Gastroesophageal sphincter (tissue), 4 donors: ENCODE results near the gene DND1. TPM values are rescaled to one million over a fixed set of nuclear protein-coding genes. Genes with fewer than 3 reads are reported as not detected.

Experiments used
- ATAC-seq: fragments of 150-250 bp; one replicate; pipeline ENCODE4 v1.9.1; 2016; ENCODE audit warnings: mild to moderate bottlenecking, moderate library complexity
- H3K27ac ChIP-seq, 4 donors: fragments of 200-600 bp; sonication (generic) in 3 of 4; 1 replicate in 3 of 4; 2 replicates in 1 of 4; pipeline ENCODE4 v1.5.1; 2016 to 2019
- H3K27me3 ChIP-seq: fragments of 200-600 bp; sonication (generic); one replicate; pipeline ENCODE4 v1.5.1; 2019
- H3K36me3 ChIP-seq, 2 donors: fragments of 200-600 bp; sonication (generic); one replicate each; pipeline ENCODE4 v1.5.1; 2019; ENCODE audit warnings: control low read depth in 1 of 2
- H3K4me1 ChIP-seq, 3 donors: fragments of 200-600 bp; sonication (generic); 1 replicate in 2 of 3; 2 replicates in 1 of 3; pipeline ENCODE4 v1.5.1; 2016 to 2019; ENCODE audit warnings: control low read depth in 2 of 3
- H3K4me3 ChIP-seq, 2 donors: fragments of 200-600 bp; sonication (generic); one replicate each; pipeline ENCODE4 v1.5.1; 2019; ENCODE audit warnings: mild to moderate bottlenecking in 1 of 2, moderate library complexity in 1 of 2
- H3K9me3 ChIP-seq, 3 donors: fragments of 200-600 bp; sonication (generic); one replicate each; pipeline ENCODE4 v1.5.1; 2017 to 2019; ENCODE audit warnings: control low read depth in 2 of 3
- CTCF ChIP-seq, 4 experiments: fragments of 200-600 bp in 2 of 4; fragments of 450-650 bp in 2 of 4; sonication (generic) in 1 of 4; IDR thresholded peaks; one replicate each; pipeline ENCODE4 v1.5.1; 2017 to 2019; ENCODE audit warnings: antibody characterized with exemption in 4 of 4, mild to moderate bottlenecking in 2 of 4, moderate library complexity in 2 of 4
- EP300 ChIP-seq: sonication (generic); formaldehyde crosslinking; IDR thresholded peaks from one replicate; pipeline ENCODE4 v1.6.1; 2017; ENCODE audit warnings: antibody characterized with exemption, mild to moderate bottlenecking
- POLR2A ChIP-seq, 2 donors: fragments of 450-650 bp; IDR thresholded peaks; one replicate each; pipeline ENCODE4 v1.6.1; 2017; ENCODE audit warnings: antibody characterized with exemption in 2 of 2, mild to moderate bottlenecking in 2 of 2, moderate library complexity in 1 of 2
- POLR2AphosphoS5 ChIP-seq: sonication (generic); formaldehyde crosslinking; IDR thresholded peaks from one replicate; pipeline ENCODE4 v1.6.1; 2017; ENCODE audit warnings: antibody characterized with exemption
- WGBS, 2 donors: methylation state at CpG; one replicate each; pipeline ENCODE4 v1.1.5; 2018; ENCODE audit warnings: low coverage in 1 of 2; 5-methylcytosine and 5-hydroxymethylcytosine counted together
- total RNA-seq, 4 donors: library from RNA; depleted of rRNA; stranded (reverse); fragments of >200 nt; gene quantifications; one replicate each; pipeline ENCODE4 v1.1.0, GENCODE V29; 2016

DND1 gene
- total RNA-seq, 4 donors from 2014 or later, result 0.19 to 0.67 (median 0.62) TPM; not detected in 1

- H3K4me3 ChIP-seq, result no peak overlapping the region
- H3K27me3 ChIP-seq, result no peaks in the 10 kb centered on the region
- H3K9me3 ChIP-seq, result no peaks in the 10 kb centered on the region
- ATAC-seq, result no peak
- peaks cover 2 to 47% (median 21%) of the 10 kb centered on the region in 3 donors for H3K4me1 ChIP-seq
- H3K36me3 ChIP-seq, result peaks cover 14 to 61% of the 10 kb centered on the region in 2 donors
- no peak overlapping the region for H3K27ac ChIP-seq
- TF ChIP-seq CTCF (IDR thresholded peaks at IDR 0.05), result no peak
- no peak for TF ChIP-seq EP300
- TF ChIP-seq POLR2A (IDR thresholded peaks at IDR 0.05), result no peak
- TF ChIP-seq POLR2AphosphoS5, result no peak
- WGBS, 2 donors, result 43 to 100% methylated on average over 1 to 3 of the region's 5 CpGs
Observed at GRCh38 chr5:140694276-140694675, 20.9 kb upstream of the DND1 start.

- peak; percentile 98 for ATAC-seq
- H3K9me3 ChIP-seq, result no peaks in the 10 kb centered on the region
- peak within 1 kb of the TSS; percentile 66 to 77 for H3K4me3 ChIP-seq
- WGBS, 2 donors, result 0 to 1% methylated on average over 14 of the region's 61 CpGs
- peaks cover 2 to 50% (median 21%) of the 10 kb centered on the region in 3 donors for H3K4me1 ChIP-seq
- H3K27me3 ChIP-seq, result no peaks in the 10 kb centered on the region
- TF ChIP-seq EP300, result no peak
- peak; percentile 72 for TF ChIP-seq POLR2AphosphoS5
- TF ChIP-seq CTCF (IDR thresholded peaks at IDR 0.05), result peak in 1 of 4 experiments; percentile 22
- TF ChIP-seq POLR2A (IDR thresholded peaks at IDR 0.05), result peak; percentile 32 to 52
- peak within 1 kb of the TSS; percentile 67 to 88 (median 86) for H3K27ac ChIP-seq
- H3K36me3 ChIP-seq, result peaks cover 1 to 51% of the 10 kb centered on the region in 2 donors
Observed at GRCh38 chr5:140690941-140691924, 17.9 kb upstream of the DND1 start, which contains the start of the genes HARS1 and HARS2. HARS1 (minus strand) TSS chr5:140691370; CDS start chr5:140691304, 66 bp downstream. HARS2 (plus strand) TSS chr5:140691455; CDS start chr5:140691649, 194 bp downstream.

GRCh38 chr5:140690376-140690932, 17.1 kb upstream of the DND1 start:
- no peaks in the 10 kb centered on the region for H3K9me3 ChIP-seq
- 61 to 66% methylated on average over 4 to 8 of the region's 8 CpGs for WGBS, 2 donors
- ATAC-seq, result no peak
- H3K4me3 ChIP-seq, result peak overlapping the region; percentile 66 to 77
- peaks cover 0 to 49% of the 10 kb centered on the region in 2 donors for H3K36me3 ChIP-seq
- H3K4me1 ChIP-seq, result peaks cover 2 to 50% (median 21%) of the 10 kb centered on the region in 3 donors
- TF ChIP-seq CTCF (IDR thresholded peaks at IDR 0.05) (no peak), POLR2AphosphoS5 (no peak), POLR2A (IDR thresholded peaks at IDR 0.05) (no peak), EP300 (no peak)
- H3K27me3 ChIP-seq, result no peaks in the 10 kb centered on the region
- peak overlapping the region; percentile 1 to 88 (median 86) for H3K27ac ChIP-seq

- TF ChIP-seq POLR2AphosphoS5 (no peak), CTCF (IDR thresholded peaks at IDR 0.05) (no peak), POLR2A (IDR thresholded peaks at IDR 0.05) (no peak), EP300 (no peak)
- Histone ChIP-seq H3K27ac (no peak overlapping the region), H3K4me3 (no peak overlapping the region), H3K4me1 (no peaks in the 10 kb centered on the region), H3K9me3 (no peaks in the 10 kb centered on the region), H3K36me3 (peaks cover 0 to 100% of the 10 kb centered on the region in 2 donors), H3K27me3 (no peaks in the 10 kb centered on the region)
- no peak for ATAC-seq
- WGBS, 2 donors, result 94 to 100% methylated on average over 6 of the region's 7 CpGs
Observed at GRCh38 chr5:140678993-140679392, 5.6 kb upstream of the DND1 start.
